ENCODE measurements around the gene NDUFA12. TPM values are rescaled to one million over a fixed set of nuclear protein-coding genes. Genes with fewer than 3 reads are reported as not detected.

NDUFA12 gene
- total RNA-seq, 1 donor from 2014 or later = 76.5 TPM

DNA sequence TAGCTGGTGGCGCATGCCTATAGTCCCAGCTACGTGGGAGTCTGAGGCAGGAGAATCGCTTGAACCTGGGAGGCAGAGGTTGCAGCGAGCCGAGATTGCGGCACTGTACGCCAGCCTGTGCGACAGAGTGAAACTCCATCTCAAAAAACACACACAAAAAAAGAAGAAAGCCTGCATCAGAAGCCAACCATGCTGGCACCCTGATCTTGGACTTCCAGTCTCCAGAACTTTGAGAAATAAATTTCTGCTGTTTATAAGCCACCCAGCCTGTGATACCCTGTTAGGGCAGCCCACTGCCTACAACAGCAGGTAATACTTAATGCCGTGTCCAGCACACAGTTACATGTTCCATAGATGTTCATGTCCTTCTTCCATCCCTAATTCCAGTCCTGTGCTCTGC lies 62.7 kb downstream of the NDUFA12 start:
- DNase-seq (ENCODE audit: low spot score) = no peak

GRCh38 chr12:94938583-94938982 lies 64.9 kb downstream of the NDUFA12 start:
- no peak for DNase-seq (ENCODE audit: low spot score)

- no peak for DNase-seq (ENCODE audit: low spot score)
Observed at GRCh38 chr12:94930772-94931171, 72.7 kb downstream of the NDUFA12 start.

DNA sequence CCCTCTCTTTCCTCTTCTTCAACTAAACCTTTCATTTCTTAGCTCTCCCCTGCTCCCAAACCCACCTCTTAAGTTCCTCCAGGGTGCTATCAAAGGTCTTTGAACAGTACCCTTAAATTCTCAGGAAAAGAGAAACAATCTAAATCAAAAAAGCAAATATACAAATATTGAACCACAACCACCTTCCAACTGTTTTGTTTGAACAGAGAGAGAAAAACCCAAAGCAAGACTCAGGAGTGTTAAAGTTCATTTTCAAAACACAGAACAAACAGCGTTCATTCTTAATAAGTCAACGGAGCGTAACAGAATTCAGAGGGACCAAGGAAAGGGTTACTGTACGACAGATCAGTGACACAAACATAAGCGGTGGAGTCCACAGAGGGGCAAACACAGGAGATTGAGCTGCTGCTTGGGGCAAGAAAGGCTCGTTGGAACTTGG lies 73.3 kb downstream of the NDUFA12 start:
- DNase-seq (ENCODE audit: low spot score) = no peak

GRCh38 chr12:94929780-94930179 lies 73.7 kb downstream of the NDUFA12 start:
- no peak for DNase-seq (ENCODE audit: low spot score)

DNA sequence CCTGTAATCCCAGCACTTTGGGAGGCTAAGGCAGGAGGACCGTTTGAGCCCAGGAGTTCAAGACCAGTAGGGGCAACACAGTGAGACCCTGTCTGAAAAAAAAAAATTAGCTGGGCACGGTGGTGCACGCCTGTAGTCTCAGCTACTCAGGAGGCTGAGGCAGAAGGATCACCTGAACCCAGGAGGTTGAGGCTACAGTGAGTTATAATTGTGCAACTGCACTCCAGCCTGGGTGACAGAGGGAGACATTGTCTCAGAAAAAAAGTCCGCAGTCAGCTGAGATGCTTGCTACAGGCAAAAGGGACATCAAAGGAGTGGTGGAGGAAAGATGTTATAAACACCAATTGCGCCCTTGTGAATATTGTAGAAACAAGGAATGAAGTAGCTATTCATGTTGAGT lies 77.8 kb downstream of the NDUFA12 start:
- no peak for DNase-seq (ENCODE audit: low spot score)

DNA sequence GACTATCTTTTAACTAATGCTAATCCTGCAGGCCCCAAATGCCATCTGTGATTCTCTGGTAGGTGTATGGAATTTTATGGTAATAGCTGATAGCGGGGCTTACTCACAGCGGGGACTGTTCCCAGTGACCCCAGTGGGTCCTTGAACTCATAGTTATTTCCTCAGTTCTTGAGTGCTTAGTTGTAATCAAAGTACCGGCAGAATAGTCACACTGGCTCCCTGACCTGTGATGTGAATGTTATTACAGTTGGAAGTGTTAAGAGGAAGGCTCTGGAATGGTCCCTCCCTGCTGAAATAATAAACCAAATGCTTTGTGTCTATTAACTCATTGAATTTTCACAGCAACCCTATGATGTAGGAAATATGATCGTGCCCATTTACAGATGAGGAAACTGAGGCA lies 78.3 kb downstream of the NDUFA12 start:
- DNase-seq (ENCODE audit: low spot score) = no peak

- no peak for DNase-seq (ENCODE audit: low spot score)
Observed at GRCh38 chr12:94922561-94922960, 80.9 kb downstream of the NDUFA12 start.

Other genes with a start within 250 kb of the NDUFA12 start
- 26.6 TPM for gene NR2C1, start 69.9 kb upstream of the NDUFA12 start, total RNA-seq
- gene FGD6, start 213.8 kb upstream of the NDUFA12 start, total RNA-seq = 15.4 TPM
- 57.5 TPM for gene VEZT, start 214.1 kb upstream of the NDUFA12 start, total RNA-seq

All from mucosa of gallbladder (tissue), 1 donor.